Stomach (tissue), 4 donors: ENCODE measurements around the gene ATP4B.

Source experiments
- EP300 ChIP-seq: sonication (generic); formaldehyde crosslinking; IDR thresholded peaks from one replicate; pipeline ENCODE4 v1.6.1; 2017; ENCODE audit warnings: antibody characterized with exemption
- POLR2AphosphoS5 ChIP-seq, 3 donors: sonication (generic); formaldehyde crosslinking; IDR thresholded peaks; one replicate each; pipeline ENCODE4 v1.6.1; 2016; ENCODE audit warnings: antibody characterized with exemption in 3 of 3
- TF ChIP-seq, protein P1 (sequence below), 7 experiments: fragments of 450-650 bp in 4 of 7; fragments of 200-600 bp in 3 of 7; sonication (generic) in 3 of 7; IDR thresholded peaks; one replicate each; pipeline ENCODE4 v1.5.1; 2016 to 2019; ENCODE audit warnings: antibody characterized with exemption in 7 of 7, control low read depth in 2 of 7, mild to moderate bottlenecking in 1 of 7

DNA sequence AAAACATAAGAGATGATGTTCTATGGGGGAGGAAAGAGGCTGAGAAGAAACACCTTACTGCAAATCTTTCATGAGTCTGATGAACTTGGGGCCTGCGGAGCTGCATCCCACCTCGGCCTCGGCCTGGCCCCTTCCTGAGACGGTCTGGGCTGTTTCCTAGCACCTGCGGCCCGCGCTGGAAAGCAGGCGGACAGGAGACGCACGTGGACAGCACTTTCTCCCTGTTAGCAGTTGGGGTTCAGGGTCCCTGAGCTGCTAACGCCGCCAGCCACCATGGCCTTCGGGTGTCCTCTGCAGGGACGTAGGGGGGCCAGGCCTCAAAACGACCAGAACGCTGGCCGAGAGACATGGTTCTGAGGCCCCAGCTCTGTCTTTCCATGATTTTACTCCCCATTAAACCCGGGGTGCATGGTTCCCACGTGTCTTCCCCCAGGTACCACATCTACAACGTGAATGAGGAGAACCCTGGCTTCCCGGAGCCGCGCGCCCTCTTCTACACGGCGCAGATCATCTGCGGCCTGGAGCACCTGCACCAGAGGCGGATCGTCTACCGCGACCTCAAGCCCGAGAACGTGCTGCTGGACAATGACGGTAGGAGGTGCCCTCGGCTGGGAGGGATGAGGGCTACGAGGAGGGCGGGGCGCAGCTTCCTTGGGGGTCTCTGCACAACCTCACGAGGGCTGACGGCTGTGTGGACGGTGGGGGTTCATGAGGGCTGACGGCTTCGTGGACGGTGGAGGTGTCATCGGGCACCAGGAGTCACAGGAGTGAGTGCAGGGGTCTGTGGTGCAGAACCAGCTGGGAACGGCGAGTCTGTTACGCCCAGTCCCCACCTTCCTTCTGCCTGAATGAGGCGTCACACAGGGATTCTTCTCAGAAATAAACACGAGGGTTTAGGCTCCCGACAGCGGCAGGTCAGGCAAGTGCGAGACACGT is 13.3 kb upstream of the ATP4B start:
- TF ChIP-seq, protein P1, sequence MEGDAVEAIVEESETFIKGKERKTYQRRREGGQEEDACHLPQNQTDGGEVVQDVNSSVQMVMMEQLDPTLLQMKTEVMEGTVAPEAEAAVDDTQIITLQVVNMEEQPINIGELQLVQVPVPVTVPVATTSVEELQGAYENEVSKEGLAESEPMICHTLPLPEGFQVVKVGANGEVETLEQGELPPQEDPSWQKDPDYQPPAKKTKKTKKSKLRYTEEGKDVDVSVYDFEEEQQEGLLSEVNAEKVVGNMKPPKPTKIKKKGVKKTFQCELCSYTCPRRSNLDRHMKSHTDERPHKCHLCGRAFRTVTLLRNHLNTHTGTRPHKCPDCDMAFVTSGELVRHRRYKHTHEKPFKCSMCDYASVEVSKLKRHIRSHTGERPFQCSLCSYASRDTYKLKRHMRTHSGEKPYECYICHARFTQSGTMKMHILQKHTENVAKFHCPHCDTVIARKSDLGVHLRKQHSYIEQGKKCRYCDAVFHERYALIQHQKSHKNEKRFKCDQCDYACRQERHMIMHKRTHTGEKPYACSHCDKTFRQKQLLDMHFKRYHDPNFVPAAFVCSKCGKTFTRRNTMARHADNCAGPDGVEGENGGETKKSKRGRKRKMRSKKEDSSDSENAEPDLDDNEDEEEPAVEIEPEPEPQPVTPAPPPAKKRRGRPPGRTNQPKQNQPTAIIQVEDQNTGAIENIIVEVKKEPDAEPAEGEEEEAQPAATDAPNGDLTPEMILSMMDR (IDR thresholded peaks at IDR 0.05): no peak
- TF ChIP-seq POLR2AphosphoS5 (IDR thresholded peaks at IDR 0.05): no peak
- TF ChIP-seq EP300: no peak
